Esophagus (tissue), 2 donors: ENCODE results near the gene MGAT5B. TPM values are rescaled to one million over a fixed set of nuclear protein-coding genes. Genes with fewer than 3 reads are reported as not detected.
"Not testable (repeated sequence)": the region's sequence is repeated elsewhere in the genome, so short reads cannot be mapped to it uniquely, and the experiment has no call there.

Experiments used
- H3K27ac ChIP-seq, 2 donors: one replicate each; pipeline ENCODE4 v1.5.1; 2013; ENCODE audit warnings: low read depth in 2 of 2, mild to moderate bottlenecking in 2 of 2, inconsistent platforms in 1 of 2, low read length in 1 of 2, moderate library complexity in 1 of 2
- H3K27me3 ChIP-seq, 2 donors: one replicate each; pipeline ENCODE4 v1.6.1; 2013; ENCODE audit warnings: low read length in 2 of 2, control low read depth in 1 of 2, mild to moderate bottlenecking in 1 of 2; ENCODE audit not compliant: insufficient read depth in 2 of 2, control insufficient read depth in 1 of 2
- H3K36me3 ChIP-seq, 2 donors: one replicate each; pipeline ENCODE4 v1.6.1; 2013; ENCODE audit warnings: low read length in 1 of 2; ENCODE audit not compliant: control insufficient read depth in 2 of 2, insufficient read depth in 2 of 2
- H3K4me1 ChIP-seq, 2 donors: one replicate each; pipeline ENCODE4 v1.6.1; 2013; ENCODE audit warnings: low read length in 1 of 2; ENCODE audit not compliant: control insufficient read depth in 2 of 2, insufficient read depth in 2 of 2
- H3K4me3 ChIP-seq, 2 donors: one replicate each; pipeline ENCODE4 v1.5.1; 2013; ENCODE audit warnings: low read length in 2 of 2, mild to moderate bottlenecking in 2 of 2, low read depth in 1 of 2, moderate library complexity in 1 of 2
- H3K9me3 ChIP-seq, 2 donors: one replicate each; pipeline ENCODE4 v1.6.1; 2013; ENCODE audit warnings: mild to moderate bottlenecking in 2 of 2, low read depth in 1 of 2, low read length in 1 of 2, moderate library complexity in 1 of 2; ENCODE audit not compliant: control insufficient read depth in 2 of 2, insufficient read depth in 1 of 2
- WGBS, 2 donors: extraction: QIAGEN DNeasy Blood & Tissue Kit; methylation state at CpG; one replicate each; pipeline ENCODE4 v1.1.7; 2013; 5-methylcytosine and 5-hydroxymethylcytosine counted together
- polyA plus RNA-seq, 2 donors: library from polyadenylated mRNA; stranded (reverse); fragments of 200-250 nt; gene quantifications; one replicate each; pipeline ENCODE4 v1.2.3, GENCODE V29; 2013
- donor health status: healthy with polysubstance abuse.
- donor health status: Bipolar disorder and iron deficiency.

MGAT5B gene
- polyA plus RNA-seq, 2 donors, result 0.18 to 0.24 TPM

- H3K27me3 ChIP-seq, result peaks cover 0 to 4% of the 10 kb centered on the region in 2 donors
- no peak overlapping the region for H3K4me3 ChIP-seq
- no peaks in the 10 kb centered on the region for H3K4me1 ChIP-seq
- 76 to 82% methylated on average over 9 of the region's 9 CpGs for WGBS, 2 donors
- H3K27ac ChIP-seq, result no peak overlapping the region
- H3K36me3 ChIP-seq, result no peaks in the 10 kb centered on the region
- no peaks in the 10 kb centered on the region for H3K9me3 ChIP-seq
Observed at GRCh38 chr17:76958974-76959373, 90.8 kb downstream of the MGAT5B start.

GRCh38 chr17:76961869-76962268 is 93.7 kb downstream of the MGAT5B start:
- Histone ChIP-seq H3K4me1 (no peaks in the 10 kb centered on the region), H3K27ac (no peak overlapping the region), H3K27me3 (peaks cover 0 to 4% of the 10 kb centered on the region in 2 donors), H3K9me3 (no peaks in the 10 kb centered on the region), H3K4me3 (no peak overlapping the region), H3K36me3 (no peaks in the 10 kb centered on the region)
- WGBS, 2 donors, result 79 to 81% methylated on average over 13 of the region's 13 CpGs

- H3K27me3 ChIP-seq, result peaks cover 0 to 4% of the 10 kb centered on the region in 2 donors
- no peaks in the 10 kb centered on the region for H3K9me3 ChIP-seq
- 78 to 94% methylated on average over 1 of the region's 1 CpG for WGBS, 2 donors
- H3K4me1 ChIP-seq, result no peaks in the 10 kb centered on the region
- no peak overlapping the region for H3K4me3 ChIP-seq
- H3K27ac ChIP-seq, result no peak overlapping the region
- no peaks in the 10 kb centered on the region for H3K36me3 ChIP-seq
Observed at GRCh38 chr17:76962858-76963257, 94.7 kb downstream of the MGAT5B start.

GRCh38 chr17:76966016-76966415 is 97.8 kb downstream of the MGAT5B start:
- Histone ChIP-seq H3K36me3 (no peaks in the 10 kb centered on the region), H3K27ac (no peak overlapping the region), H3K9me3 (peaks cover 0 to 2% of the 10 kb centered on the region in 2 donors), H3K4me3 (no peak overlapping the region), H3K27me3 (peaks cover 0 to 9% of the 10 kb centered on the region in 2 donors), H3K4me1 (peaks cover 3 to 9% of the 10 kb centered on the region in 2 donors)
- 90 to 92% methylated on average over 4 of the region's 4 CpGs for WGBS, 2 donors

- Histone ChIP-seq H3K27ac (no peak overlapping the region), H3K36me3 (no peaks in the 10 kb centered on the region), H3K4me3 (no peak overlapping the region), H3K27me3 (peaks cover 0 to 9% of the 10 kb centered on the region in 2 donors), H3K9me3 (peaks cover 0 to 2% of the 10 kb centered on the region in 2 donors), H3K4me1 (peaks cover 3 to 9% of the 10 kb centered on the region in 2 donors)
- WGBS, 2 donors, result 70 to 71% methylated on average over 9 of the region's 9 CpGs
Observed at GRCh38 chr17:76966486-76967181, 98.4 kb downstream of the MGAT5B start.

GRCh38 chr17:76967762-76968161 is 99.6 kb downstream of the MGAT5B start:
- H3K4me3 ChIP-seq, result no peak overlapping the region
- peaks cover 0 to 2% of the 10 kb centered on the region in 2 donors for H3K9me3 ChIP-seq
- peaks cover 0 to 9% of the 10 kb centered on the region in 2 donors for H3K27me3 ChIP-seq
- H3K4me1 ChIP-seq, result peaks cover 3 to 9% of the 10 kb centered on the region in 2 donors
- 91 to 98% methylated on average over 4 of the region's 4 CpGs for WGBS, 2 donors
- no peak overlapping the region for H3K27ac ChIP-seq
- H3K36me3 ChIP-seq, result no peaks in the 10 kb centered on the region

- Histone ChIP-seq H3K27ac (no peak overlapping the region), H3K36me3 (no peaks in the 10 kb centered on the region), H3K4me3 (peak overlapping the region in 1 of 2 donors; percentile 13), H3K27me3 (peaks cover 0 to 9% of the 10 kb centered on the region in 2 donors), H3K4me1 (peaks cover 3 to 9% of the 10 kb centered on the region in 2 donors), H3K9me3 (peaks cover 0 to 2% of the 10 kb centered on the region in 2 donors)
- WGBS, 2 donors, result 7 to 8% methylated on average over 45 of the region's 45 CpGs
Observed at GRCh38 chr17:76968707-76969597, 100.7 kb downstream of the MGAT5B start.

- Histone ChIP-seq H3K27me3 (peaks cover 0 to 9% of the 10 kb centered on the region in 2 donors), H3K4me1 (peaks cover 3 to 9% of the 10 kb centered on the region in 2 donors), H3K9me3 (peaks cover 1 to 2% of the 10 kb centered on the region in 2 donors), H3K4me3 (peak overlapping the region in 1 of 2 donors; percentile 13), H3K36me3 (no peaks in the 10 kb centered on the region), H3K27ac (no peak overlapping the region)
- 4% methylated on average over 8 to 13 of the region's 13 CpGs for WGBS, 2 donors
Observed at GRCh38 chr17:76969598-76970172, 101.5 kb downstream of the MGAT5B start.

- not testable (repeated sequence) for H3K9me3 ChIP-seq, H3K36me3 ChIP-seq, H3K4me1 ChIP-seq, H3K4me3 ChIP-seq, H3K27ac ChIP-seq, H3K27me3 ChIP-seq
- whole genome bisulfite sequencing, 2 donors, result 76 to 80% methylated on average over 5 of the region's 5 CpGs
Observed at GRCh38 chr17:76970228-76970627, 102.0 kb downstream of the MGAT5B start.
